Measurements from ENCODE around the gene SVBP.

SVBP gene

DNA sequence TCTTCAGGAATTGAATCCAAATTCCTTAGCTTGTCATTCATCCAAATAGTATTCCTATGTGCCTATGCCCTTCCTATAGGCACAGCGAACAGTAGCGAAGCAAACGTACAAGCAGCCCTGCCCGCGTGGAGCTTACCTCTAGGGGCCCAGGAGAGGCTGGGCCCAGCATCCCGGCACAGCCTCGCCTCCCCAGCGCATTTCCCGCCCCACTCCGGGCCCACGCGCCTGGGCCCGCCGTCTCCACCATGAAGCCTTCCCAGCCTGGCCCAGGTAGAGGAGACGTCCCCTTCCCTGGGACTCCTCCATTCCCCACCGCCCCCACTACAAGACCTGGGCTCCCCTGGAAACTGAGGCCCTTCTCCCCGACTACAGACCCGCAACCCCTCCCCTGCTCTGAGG is 32.7 kb downstream of the SVBP start:
- Histone ChIP-seq H3K4me3 (ENCODE audit: low read length in 2 of 2) (no peak overlapping the region), H4K91ac (ENCODE audit: low read depth, low read length, poor library complexity) (no peak overlapping the region), H3K23ac (ENCODE audit: low read depth, low read length, poor library complexity) (no peak overlapping the region), H3K4me1 (ENCODE audit: control insufficient read depth in 2 of 2, insufficient read depth in 1 of 2, low read depth in 1 of 2, low read length in 2 of 2) (peaks cover 0 to 2% of the 10 kb centered on the region in 2 donors), H3K9me3 (replicated peaks in 1 of 2; ENCODE audit: control insufficient read depth in 2 of 2, insufficient read depth in 1 of 2, low read depth in 1 of 2, low read length in 2 of 2) (no peaks in the 10 kb centered on the region), H3K14ac (ENCODE audit: low read length) (peak overlapping the region; percentile 17), H3K18ac (ENCODE audit: low read length) (peak overlapping the region; percentile 21), H3K4ac (ENCODE audit: low read length) (no peak overlapping the region), H2BK12ac (ENCODE audit: low read length) (no peak overlapping the region), H2BK5ac (ENCODE audit: low read length) (peak overlapping the region; percentile 78), H2BK15ac (ENCODE audit: low read length) (no peak overlapping the region), H2AK5ac (ENCODE audit: low read depth, low read length) (peak overlapping the region; percentile 61), H3K36me3 (replicated peaks in 1 of 2; ENCODE audit: control insufficient read depth in 2 of 2, insufficient read depth in 2 of 2, low read length in 2 of 2) (peaks cover 9 to 47% of the 10 kb centered on the region in 2 donors), H3K79me1 (ENCODE audit: low read depth, low read length) (no peaks in the 10 kb centered on the region), H3K27ac (replicated peaks; ENCODE audit: low read length) (no peak overlapping the region), H2AFZ (ENCODE audit: low read length) (no peak overlapping the region), H3K4me2 (ENCODE audit: insufficient read depth, low read length, poor library complexity, severe bottlenecking) (no peak overlapping the region), H3K9ac (ENCODE audit: low read depth, low read length, poor library complexity) (no peak overlapping the region), H4K8ac (ENCODE audit: low read depth, low read length) (no peak overlapping the region), H2BK120ac (ENCODE audit: low read depth, low read length) (no peak overlapping the region), H3K27me3 (ENCODE audit: control insufficient read depth in 3 of 3, insufficient read depth in 3 of 3, low read depth in 1 of 3, low read length in 3 of 3) (peaks cover 0 to 2% (median 0%) of the 10 kb centered on the region in 3 experiments)
- WGBS, 2 donors (ENCODE audit: extremely low coverage in 2 of 2, insufficient read length in 2 of 2, insufficient replicate concordance in 1 of 2): no CpG with 5 or more reads among the region's 18 CpGs
- no peak for DNase-seq (ENCODE audit: low spot score)

DNA sequence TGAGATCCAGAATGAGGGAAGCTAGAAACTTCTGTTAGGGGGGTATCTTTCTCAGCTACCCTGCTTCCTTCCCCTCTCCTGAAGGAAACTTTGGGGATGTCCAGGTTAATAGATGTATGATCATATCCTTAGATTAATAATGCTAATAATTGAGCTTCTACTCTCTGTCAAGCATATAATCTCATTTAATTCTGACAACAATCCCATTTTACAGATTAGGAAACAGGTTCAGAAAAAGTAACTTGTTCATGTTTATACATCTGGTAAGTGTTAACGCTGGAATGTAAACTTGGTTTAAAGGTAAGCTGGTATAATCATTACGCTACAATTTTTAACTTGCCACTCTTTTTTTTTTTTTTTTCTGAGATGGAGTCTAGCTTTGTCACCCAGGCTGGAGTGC is 34.1 kb downstream of the SVBP start:
- Histone ChIP-seq H3K4me1 (ENCODE audit: control insufficient read depth in 2 of 2, insufficient read depth in 1 of 2, low read depth in 1 of 2, low read length in 2 of 2) (peaks cover 0 to 2% of the 10 kb centered on the region in 2 donors), H3K36me3 (replicated peaks in 1 of 2; ENCODE audit: control insufficient read depth in 2 of 2, insufficient read depth in 2 of 2, low read length in 2 of 2) (peaks cover 9 to 60% of the 10 kb centered on the region in 2 donors), H3K9ac (ENCODE audit: low read depth, low read length, poor library complexity) (no peak overlapping the region), H3K14ac (ENCODE audit: low read length) (no peak overlapping the region), H3K4me3 (ENCODE audit: low read length in 2 of 2) (no peak overlapping the region), H2BK15ac (ENCODE audit: low read length) (no peak overlapping the region), H3K79me1 (ENCODE audit: low read depth, low read length) (no peaks in the 10 kb centered on the region), H3K4me2 (ENCODE audit: insufficient read depth, low read length, poor library complexity, severe bottlenecking) (no peak overlapping the region), H2BK5ac (ENCODE audit: low read length) (no peak overlapping the region), H2BK12ac (ENCODE audit: low read length) (no peak overlapping the region), H3K18ac (ENCODE audit: low read length) (no peak overlapping the region), H3K27ac (replicated peaks; ENCODE audit: low read length) (no peak overlapping the region), H3K4ac (ENCODE audit: low read length) (no peak overlapping the region), H2BK120ac (ENCODE audit: low read depth, low read length) (no peak overlapping the region), H3K9me3 (replicated peaks in 1 of 2; ENCODE audit: control insufficient read depth in 2 of 2, insufficient read depth in 1 of 2, low read depth in 1 of 2, low read length in 2 of 2) (no peaks in the 10 kb centered on the region), H4K91ac (ENCODE audit: low read depth, low read length, poor library complexity) (no peak overlapping the region), H3K27me3 (ENCODE audit: control insufficient read depth in 3 of 3, insufficient read depth in 3 of 3, low read depth in 1 of 3, low read length in 3 of 3) (peaks cover 0 to 2% (median 0%) of the 10 kb centered on the region in 3 experiments), H4K8ac (ENCODE audit: low read depth, low read length) (no peak overlapping the region), H2AFZ (ENCODE audit: low read length) (no peak overlapping the region), H3K23ac (ENCODE audit: low read depth, low read length, poor library complexity) (no peak overlapping the region), H2AK5ac (ENCODE audit: low read depth, low read length) (no peak overlapping the region)
- no peak for DNase-seq (ENCODE audit: low spot score)
- WGBS, 2 donors (ENCODE audit: extremely low coverage in 2 of 2, insufficient read length in 2 of 2, insufficient replicate concordance in 1 of 2): no CpG with 5 or more reads among the region's 2 CpGs

DNA sequence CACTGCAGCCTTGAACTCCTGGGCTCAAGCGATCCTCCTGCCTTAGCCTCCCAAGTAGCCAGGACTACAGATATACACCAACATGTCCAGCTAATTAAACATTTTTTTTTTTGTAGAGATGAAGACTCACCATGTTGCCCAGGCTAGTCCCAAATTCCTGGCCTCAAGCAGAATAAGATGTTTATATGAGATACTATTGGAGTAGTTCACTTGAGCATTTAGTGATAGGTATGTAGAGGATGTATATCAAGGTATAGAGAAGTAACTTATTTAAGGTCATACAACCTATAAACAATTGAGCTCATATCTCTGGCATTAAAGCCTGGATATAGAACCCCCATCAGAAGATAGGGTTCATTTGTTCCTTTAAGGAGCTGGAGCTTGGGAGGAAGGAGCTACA is 37.0 kb downstream of the SVBP start:
- Histone ChIP-seq H3K9me3 (replicated peaks in 1 of 2; ENCODE audit: control insufficient read depth in 2 of 2, insufficient read depth in 1 of 2, low read depth in 1 of 2, low read length in 2 of 2) (no peaks in the 10 kb centered on the region), H3K18ac (ENCODE audit: low read length) (no peak overlapping the region), H4K8ac (ENCODE audit: low read depth, low read length) (no peak overlapping the region), H2AFZ (ENCODE audit: low read length) (no peak overlapping the region), H3K14ac (ENCODE audit: low read length) (no peak overlapping the region), H3K4ac (ENCODE audit: low read length) (no peak overlapping the region), H2AK5ac (ENCODE audit: low read depth, low read length) (no peak overlapping the region), H3K4me2 (ENCODE audit: insufficient read depth, low read length, poor library complexity, severe bottlenecking) (no peak overlapping the region), H2BK12ac (ENCODE audit: low read length) (no peak overlapping the region), H3K79me1 (ENCODE audit: low read depth, low read length) (no peaks in the 10 kb centered on the region), H3K4me1 (ENCODE audit: control insufficient read depth in 2 of 2, insufficient read depth in 1 of 2, low read depth in 1 of 2, low read length in 2 of 2) (no peaks in the 10 kb centered on the region), H2BK5ac (ENCODE audit: low read length) (no peak overlapping the region), H4K91ac (ENCODE audit: low read depth, low read length, poor library complexity) (no peak overlapping the region), H3K9ac (ENCODE audit: low read depth, low read length, poor library complexity) (no peak overlapping the region), H3K36me3 (replicated peaks in 1 of 2; ENCODE audit: control insufficient read depth in 2 of 2, insufficient read depth in 2 of 2, low read length in 2 of 2) (peaks cover 17 to 87% of the 10 kb centered on the region in 2 donors), H3K23ac (ENCODE audit: low read depth, low read length, poor library complexity) (no peak overlapping the region), H3K4me3 (ENCODE audit: low read length in 2 of 2) (no peak overlapping the region), H3K27ac (replicated peaks; ENCODE audit: low read length) (no peak overlapping the region), H2BK120ac (ENCODE audit: low read depth, low read length) (no peak overlapping the region), H3K27me3 (ENCODE audit: control insufficient read depth in 3 of 3, insufficient read depth in 3 of 3, low read depth in 1 of 3, low read length in 3 of 3) (no peaks in the 10 kb centered on the region), H2BK15ac (ENCODE audit: low read length) (no peak overlapping the region)
- DNase-seq (ENCODE audit: low spot score): no peak
- WGBS, 2 donors (ENCODE audit: extremely low coverage in 2 of 2, insufficient read length in 2 of 2, insufficient replicate concordance in 1 of 2): no CpG with 5 or more reads among the region's 1 CpG

DNA sequence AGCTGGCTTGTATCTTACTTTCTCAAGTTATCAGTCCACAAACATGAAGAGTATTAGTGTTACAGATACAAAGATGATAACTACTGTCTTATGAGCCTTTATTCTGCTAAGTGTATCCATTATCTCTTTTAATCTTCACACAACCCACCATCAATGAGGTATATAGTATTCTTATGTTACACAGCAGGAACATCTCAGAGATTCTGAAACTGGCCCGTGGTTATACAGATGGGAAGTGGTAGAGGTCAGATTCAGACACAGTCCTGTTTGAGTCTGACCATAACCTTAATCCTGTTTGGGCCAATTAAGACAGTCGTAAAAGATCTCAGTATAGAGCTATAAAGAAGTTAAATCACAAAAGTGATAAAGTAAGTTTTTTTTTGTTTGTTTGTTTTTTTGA is 37.5 kb downstream of the SVBP start:
- peaks cover 20 to 91% of the 10 kb centered on the region in 2 donors for H3K36me3 ChIP-seq (replicated peaks in 1 of 2; ENCODE audit: control insufficient read depth in 2 of 2, insufficient read depth in 2 of 2, low read length in 2 of 2)
- no peak for DNase-seq (ENCODE audit: low spot score)
- no peak overlapping the region for H2BK12ac ChIP-seq (ENCODE audit: low read length)
- H3K18ac ChIP-seq (ENCODE audit: low read length): no peak overlapping the region
- H4K91ac ChIP-seq (ENCODE audit: low read depth, low read length, poor library complexity): no peak overlapping the region
- no peak overlapping the region for H3K4me2 ChIP-seq (ENCODE audit: insufficient read depth, low read length, poor library complexity, severe bottlenecking)
- no peaks in the 10 kb centered on the region for H3K9me3 ChIP-seq (replicated peaks in 1 of 2; ENCODE audit: control insufficient read depth in 2 of 2, insufficient read depth in 1 of 2, low read depth in 1 of 2, low read length in 2 of 2)
- H3K27ac ChIP-seq (replicated peaks; ENCODE audit: low read length): no peak overlapping the region
- H3K79me1 ChIP-seq (ENCODE audit: low read depth, low read length): no peaks in the 10 kb centered on the region
- no peak overlapping the region for H2AFZ ChIP-seq (ENCODE audit: low read length)
- H3K9ac ChIP-seq (ENCODE audit: low read depth, low read length, poor library complexity): no peak overlapping the region
- no peak overlapping the region for H2AK5ac ChIP-seq (ENCODE audit: low read depth, low read length)
- H2BK120ac ChIP-seq (ENCODE audit: low read depth, low read length): no peak overlapping the region
- no CpG with 5 or more reads among the region's 2 CpGs for WGBS, 2 donors (ENCODE audit: extremely low coverage in 2 of 2, insufficient read length in 2 of 2, insufficient replicate concordance in 1 of 2)
- no peak overlapping the region for H3K4ac ChIP-seq (ENCODE audit: low read length)
- no peak overlapping the region for H3K4me3 ChIP-seq (ENCODE audit: low read length in 2 of 2)
- no peak overlapping the region for H3K14ac ChIP-seq (ENCODE audit: low read length)
- no peak overlapping the region for H3K23ac ChIP-seq (ENCODE audit: low read depth, low read length, poor library complexity)
- H2BK5ac ChIP-seq (ENCODE audit: low read length): no peak overlapping the region
- H3K4me1 ChIP-seq (ENCODE audit: control insufficient read depth in 2 of 2, insufficient read depth in 1 of 2, low read depth in 1 of 2, low read length in 2 of 2): no peaks in the 10 kb centered on the region
- no peak overlapping the region for H4K8ac ChIP-seq (ENCODE audit: low read depth, low read length)
- H3K27me3 ChIP-seq (ENCODE audit: control insufficient read depth in 3 of 3, insufficient read depth in 3 of 3, low read depth in 1 of 3, low read length in 3 of 3): no peaks in the 10 kb centered on the region
- no peak overlapping the region for H2BK15ac ChIP-seq (ENCODE audit: low read length)

All from neuronal stem cell (in vitro differentiated cells).